AG09309 (cell line): Measurements from ENCODE around the gene GPR161.

Source experiments
- DNase-seq: peaks from one replicate; pipeline ENCODE4 v3.0.0-alpha.2; 2010; ENCODE audit warnings: low read depth
- H3K4me3 ChIP-seq: 2 replicates; pipeline ENCODE4 v1.5.1; 2011; ENCODE audit warnings: mild to moderate bottlenecking, low read depth, low read length, moderate library complexity; ENCODE audit not compliant: control insufficient read depth
- CTCF ChIP-seq: IDR thresholded peaks from 2 replicates; pipeline ENCODE4 v1.5.1; 2011; ENCODE audit warnings: mild to moderate bottlenecking, low read depth, low read length, inconsistent platforms; ENCODE audit not compliant: insufficient read depth, control insufficient read depth; ENCODE audit errors: missing control alignments

GPR161 gene

GRCh38 chr1:168127503-168127902 lies 9.2 kb downstream of the GPR161 start:
- DNase-seq: no peak
- TF ChIP-seq CTCF: no peak
- no peak overlapping the region for H3K4me3 ChIP-seq

- no peak overlapping the region for H3K4me3 ChIP-seq
- DNase-seq: no peak
- TF ChIP-seq CTCF: no peak
Measured at GRCh38 chr1:168125051-168125450, 11.7 kb downstream of the GPR161 start.

GRCh38 chr1:168121401-168122011 lies 15.2 kb downstream of the GPR161 start:
- peak; percentile 77 for DNase-seq
- H3K4me3 ChIP-seq: no peak overlapping the region
- no peak for TF ChIP-seq CTCF

- H3K4me3 ChIP-seq: no peak overlapping the region
- no peak for TF ChIP-seq CTCF
- no peak for DNase-seq
Measured at GRCh38 chr1:168119750-168120149, 17.0 kb downstream of the GPR161 start.

GRCh38 chr1:168116327-168116799 lies 20.4 kb downstream of the GPR161 start:
- no peak for TF ChIP-seq CTCF
- H3K4me3 ChIP-seq: no peak overlapping the region
- DNase-seq: no peak

GRCh38 chr1:168114845-168115244 lies 21.9 kb downstream of the GPR161 start:
- DNase-seq: no peak
- TF ChIP-seq CTCF: no peak
- H3K4me3 ChIP-seq: no peak overlapping the region
